Mucosa of stomach (tissue), 1 donor: ENCODE measurements around the gene MPLKIP.
"Not testable (repeated sequence)": the region's sequence is repeated elsewhere in the genome, so short reads cannot be mapped to it uniquely, and the experiment has no call there.

Experiments
- H3K27me3 ChIP-seq: one replicate; pipeline ENCODE4 v1.7.0; 2013; ENCODE audit warnings: mild to moderate bottlenecking, low read length; ENCODE audit not compliant: control insufficient read depth, insufficient read depth
- H3K36me3 ChIP-seq: one replicate; pipeline ENCODE4 v1.7.0; 2013; ENCODE audit warnings: low read length; ENCODE audit not compliant: control insufficient read depth, insufficient read depth
- H3K4me1 ChIP-seq: one replicate; pipeline ENCODE4 v1.7.0; 2013; ENCODE audit warnings: mild to moderate bottlenecking, low read length; ENCODE audit not compliant: control insufficient read depth, insufficient read depth
- H3K4me3 ChIP-seq: one replicate; pipeline ENCODE4 v1.7.0; 2013; ENCODE audit warnings: low read length
- H3K9ac ChIP-seq: one replicate; pipeline ENCODE4 v1.7.0; 2013; ENCODE audit warnings: mild to moderate bottlenecking, low read length, moderate library complexity
- H3K9me3 ChIP-seq: one replicate; pipeline ENCODE4 v1.7.0; 2013; ENCODE audit warnings: mild to moderate bottlenecking, low read length, moderate library complexity; ENCODE audit not compliant: control insufficient read depth
- donor health status: Pancreatic carcinoma.

MPLKIP gene

GRCh38 chr7:40134428-40135316, at the start of gene MPLKIP, which contains the start of gene SUGCT:
Gene MPLKIP (minus strand): TSS chr7:40134622. CDS start chr7:40134567, 55 bp downstream.
Gene SUGCT (plus strand): TSS chr7:40135005.
- H3K4me3 ChIP-seq = peak within 1 kb of the TSS; percentile 100
- peaks cover 4% of the 10 kb centered on the region for H3K4me1 ChIP-seq
- H3K9me3 ChIP-seq = no peaks in the 10 kb centered on the region

GRCh38 chr7:40182452-40182851, 48.0 kb upstream of the MPLKIP start:
- H3K36me3 ChIP-seq = no peaks in the 10 kb centered on the region
- no peaks in the 10 kb centered on the region for H3K4me1 ChIP-seq
- no peaks in the 10 kb centered on the region for H3K9me3 ChIP-seq
- no peaks in the 10 kb centered on the region for H3K27me3 ChIP-seq
- no peak overlapping the region for H3K9ac ChIP-seq
- H3K4me3 ChIP-seq = no peak overlapping the region

More at GRCh38 chr7:40134428-40135316, at the start of gene MPLKIP, which contains the start of gene SUGCT:
- H3K27me3 ChIP-seq = peaks cover 6% of the 10 kb centered on the region
- H3K36me3 ChIP-seq = no peaks in the 10 kb centered on the region
- H3K9ac ChIP-seq = peak within 1 kb of the TSS; percentile 98

GRCh38 chr7:40177071-40177470, 42.6 kb upstream of the MPLKIP start:
- Histone ChIP-seq H3K4me1 (no peaks in the 10 kb centered on the region), H3K9ac (no peak overlapping the region), H3K4me3 (no peak overlapping the region), H3K36me3 (no peaks in the 10 kb centered on the region), H3K27me3 (no peaks in the 10 kb centered on the region), H3K9me3 (no peaks in the 10 kb centered on the region)

- H3K4me3 ChIP-seq = no peak overlapping the region
- no peaks in the 10 kb centered on the region for H3K4me1 ChIP-seq
These were observed 41.5 kb upstream of the MPLKIP start for GRCh38 chr7:40175725-40176510.

GRCh38 chr7:40175256-40175655, 40.8 kb upstream of the MPLKIP start:
- H3K4me1 ChIP-seq, H3K9me3 ChIP-seq, H3K9ac ChIP-seq, H3K36me3 ChIP-seq, H3K27me3 ChIP-seq, H3K4me3 ChIP-seq: not testable (repeated sequence)

More at GRCh38 chr7:40175725-40176510, 41.5 kb upstream of the MPLKIP start:
- Histone ChIP-seq H3K27me3 (no peaks in the 10 kb centered on the region), H3K9ac (no peak overlapping the region), H3K9me3 (no peaks in the 10 kb centered on the region), H3K36me3 (no peaks in the 10 kb centered on the region)

GRCh38 chr7:40173121-40173520, 38.7 kb upstream of the MPLKIP start:
- not testable (repeated sequence) for H3K27me3 ChIP-seq, H3K9ac ChIP-seq, H3K4me1 ChIP-seq, H3K36me3 ChIP-seq, H3K4me3 ChIP-seq, H3K9me3 ChIP-seq

GRCh38 chr7:40168266-40168665, 33.8 kb upstream of the MPLKIP start:
- not testable (repeated sequence) for H3K36me3 ChIP-seq, H3K9me3 ChIP-seq, H3K27me3 ChIP-seq, H3K4me3 ChIP-seq, H3K9ac ChIP-seq, H3K4me1 ChIP-seq

- no peak overlapping the region for H3K4me3 ChIP-seq
- no peak overlapping the region for H3K9ac ChIP-seq
- H3K36me3 ChIP-seq = no peaks in the 10 kb centered on the region
These were observed 32.9 kb upstream of the MPLKIP start for GRCh38 chr7:40167291-40167690.

GRCh38 chr7:40165216-40165615, 30.8 kb upstream of the MPLKIP start:
- no peaks in the 10 kb centered on the region for H3K9me3 ChIP-seq
- H3K4me3 ChIP-seq = no peak overlapping the region
- no peak overlapping the region for H3K9ac ChIP-seq
- H3K4me1 ChIP-seq = no peaks in the 10 kb centered on the region
- no peaks in the 10 kb centered on the region for H3K27me3 ChIP-seq
- no peaks in the 10 kb centered on the region for H3K36me3 ChIP-seq

More at GRCh38 chr7:40167291-40167690, 32.9 kb upstream of the MPLKIP start:
- Histone ChIP-seq H3K27me3 (no peaks in the 10 kb centered on the region), H3K4me1 (no peaks in the 10 kb centered on the region), H3K9me3 (no peaks in the 10 kb centered on the region)

GRCh38 chr7:40162516-40162915, 28.1 kb upstream of the MPLKIP start:
- H3K4me3 ChIP-seq = no peak overlapping the region
- H3K36me3 ChIP-seq = no peaks in the 10 kb centered on the region
- H3K4me1 ChIP-seq = no peaks in the 10 kb centered on the region
- no peaks in the 10 kb centered on the region for H3K27me3 ChIP-seq
- H3K9me3 ChIP-seq = no peaks in the 10 kb centered on the region
- H3K9ac ChIP-seq = no peak overlapping the region

- H3K36me3 ChIP-seq = no peaks in the 10 kb centered on the region
- no peak overlapping the region for H3K4me3 ChIP-seq
- no peaks in the 10 kb centered on the region for H3K9me3 ChIP-seq
- H3K4me1 ChIP-seq = no peaks in the 10 kb centered on the region
- H3K27me3 ChIP-seq = no peaks in the 10 kb centered on the region
- H3K9ac ChIP-seq = no peak overlapping the region
These were observed 22.6 kb upstream of the MPLKIP start for GRCh38 chr7:40156988-40157387.

GRCh38 chr7:40151504-40151903, 17.1 kb upstream of the MPLKIP start:
- Histone ChIP-seq H3K27me3 (no peaks in the 10 kb centered on the region), H3K4me1 (no peaks in the 10 kb centered on the region), H3K9ac (no peak overlapping the region), H3K36me3 (no peaks in the 10 kb centered on the region), H3K9me3 (no peaks in the 10 kb centered on the region), H3K4me3 (no peak overlapping the region)
